GM19035 (cell line): ENCODE data around the gene SPON1.
"Not testable (repeated sequence)": the region's sequence is repeated elsewhere in the genome, so short reads cannot be mapped to it uniquely, and the experiment has no call there.

Experiments
- ATAC-seq: cut with Tn5 transposase; IDR thresholded peaks from one replicate; pipeline ENCODE4 v1.9.1; 2021; ENCODE audit not compliant: unreplicated experiment

SPON1 gene

GRCh38 chr11:14029971-14030920 is 67.7 kb downstream of the SPON1 start:
- ATAC-seq: no peak

- not testable (repeated sequence) for ATAC-seq
These were observed 73.0 kb downstream of the SPON1 start for GRCh38 chr11:14035526-14035925.

- ATAC-seq: no peak
These were observed 73.9 kb downstream of the SPON1 start for GRCh38 chr11:14036469-14036868.

DNA sequence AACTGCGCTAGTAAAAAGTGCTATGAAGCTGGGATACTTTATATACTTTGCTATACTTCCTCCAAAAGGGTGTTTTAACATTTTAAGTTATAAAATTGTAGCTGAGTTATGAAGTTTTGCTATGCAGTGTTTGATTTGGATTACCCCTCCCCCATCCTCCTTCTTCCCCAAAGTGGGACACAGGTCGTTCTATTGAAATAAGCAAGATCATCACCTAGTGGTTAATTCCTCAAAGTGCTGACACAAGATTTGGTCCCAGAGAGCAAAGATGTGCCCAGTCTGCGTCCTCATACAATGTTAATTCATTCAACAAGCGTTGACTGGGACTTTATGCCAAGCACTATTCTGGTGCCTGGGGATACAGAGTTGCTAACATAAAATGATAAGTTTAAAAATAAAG is 78.5 kb downstream of the SPON1 start:
- no peak for ATAC-seq

DNA sequence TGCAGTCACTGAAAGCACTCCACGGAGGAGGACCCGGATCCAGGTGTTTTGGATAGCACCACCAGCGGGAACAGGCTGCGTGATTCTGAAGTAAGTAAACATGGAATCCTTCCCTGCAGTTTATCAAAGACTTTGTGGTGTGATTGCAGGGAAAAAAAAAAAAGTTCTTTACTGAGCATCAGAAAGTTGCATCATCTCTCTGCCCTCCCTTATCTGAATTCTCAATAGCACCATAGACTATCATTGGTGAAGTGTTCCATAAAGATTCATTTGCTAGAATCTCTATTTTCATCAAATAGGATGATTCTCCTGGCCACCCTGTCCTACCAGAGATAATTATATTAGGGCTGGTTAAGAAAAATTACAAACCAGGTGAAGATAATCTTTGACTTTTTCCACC is 79.0 kb downstream of the SPON1 start:
- no peak for ATAC-seq

DNA sequence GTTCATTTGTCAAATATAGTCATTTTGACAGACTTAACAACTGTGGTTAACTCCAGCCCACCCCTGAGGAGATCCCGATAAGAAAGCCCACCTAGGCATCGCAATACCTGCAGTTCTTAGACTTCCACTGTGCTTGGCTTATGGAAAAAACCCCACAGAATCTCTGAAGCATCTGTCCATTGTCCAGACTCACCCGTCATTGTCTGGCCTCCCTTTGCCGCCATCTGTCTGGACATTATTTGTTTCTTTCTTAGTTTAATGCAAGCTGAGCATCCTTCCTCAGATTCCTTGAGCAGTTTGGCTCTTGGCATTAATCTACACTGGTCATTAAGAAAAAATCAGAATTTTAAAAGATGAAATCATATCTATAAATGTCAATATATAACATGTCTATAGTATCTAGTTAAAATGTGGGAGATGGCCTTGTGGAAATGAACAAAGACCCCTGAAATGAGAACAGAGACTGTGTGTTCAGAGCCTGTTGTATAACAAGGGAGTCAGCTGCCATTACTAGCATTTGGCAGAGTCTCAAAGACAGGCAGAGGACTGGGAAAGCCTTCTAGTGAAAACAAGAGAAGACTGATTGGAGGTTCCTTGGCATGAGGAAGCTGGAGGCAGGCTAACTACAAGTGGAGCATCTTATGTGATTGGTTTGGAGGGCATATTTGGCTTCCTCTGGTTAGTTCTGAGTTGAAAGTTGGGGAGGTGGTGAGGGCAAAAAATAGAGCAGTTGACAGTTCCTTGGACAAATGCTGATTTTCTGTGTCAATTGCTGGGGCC is 80.4 kb downstream of the SPON1 start:
- ATAC-seq: no peak

DNA sequence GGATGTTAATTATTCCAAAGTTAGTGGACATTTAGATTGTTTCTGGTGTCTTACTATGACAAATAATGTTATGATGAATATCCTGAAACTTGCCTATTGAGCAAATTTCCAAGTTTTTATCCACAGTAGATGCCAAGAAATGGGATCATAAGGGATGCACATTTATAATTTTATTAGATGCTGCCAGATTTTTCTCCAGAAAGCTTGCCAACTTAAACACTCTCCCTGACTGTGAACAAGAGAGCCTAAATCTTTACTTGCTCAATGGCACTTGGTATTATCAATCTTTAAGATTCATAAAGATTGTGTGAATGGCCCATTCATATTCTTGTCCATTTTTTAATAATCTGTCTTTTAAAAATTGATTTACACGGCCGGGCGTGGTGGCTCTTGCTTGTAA is 82.4 kb downstream of the SPON1 start:
- no peak for ATAC-seq

- ATAC-seq: no peak
These were observed 82.9 kb downstream of the SPON1 start for GRCh38 chr11:14045417-14045816.

GRCh38 chr11:14052198-14052597 is 89.7 kb downstream of the SPON1 start:
- ATAC-seq: no peak

GRCh38 chr11:14054116-14055107 is 91.9 kb downstream of the SPON1 start:
- no peak for ATAC-seq

- no peak for ATAC-seq
These were observed 93.4 kb downstream of the SPON1 start for GRCh38 chr11:14055936-14056335.

DNA sequence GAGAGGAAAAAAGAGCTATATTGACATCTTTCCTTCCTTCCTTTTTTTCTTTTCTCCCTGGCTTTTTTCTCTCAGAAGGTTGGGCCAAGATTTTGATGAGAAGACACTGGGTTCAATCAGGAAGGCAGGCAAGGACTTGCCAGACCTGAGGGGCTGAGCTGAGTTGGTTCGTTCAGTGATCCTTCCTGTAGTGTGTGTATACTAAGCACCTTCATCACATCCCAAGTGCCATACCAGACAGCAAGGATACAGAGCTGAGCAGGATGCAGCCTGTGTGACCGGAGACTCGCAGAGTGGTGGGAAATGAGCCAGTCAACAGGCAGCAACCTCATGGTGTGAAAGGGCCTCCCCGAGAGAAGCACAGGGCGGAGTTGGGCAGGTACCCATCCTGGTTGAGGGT is 95.5 kb downstream of the SPON1 start:
- ATAC-seq: no peak

DNA sequence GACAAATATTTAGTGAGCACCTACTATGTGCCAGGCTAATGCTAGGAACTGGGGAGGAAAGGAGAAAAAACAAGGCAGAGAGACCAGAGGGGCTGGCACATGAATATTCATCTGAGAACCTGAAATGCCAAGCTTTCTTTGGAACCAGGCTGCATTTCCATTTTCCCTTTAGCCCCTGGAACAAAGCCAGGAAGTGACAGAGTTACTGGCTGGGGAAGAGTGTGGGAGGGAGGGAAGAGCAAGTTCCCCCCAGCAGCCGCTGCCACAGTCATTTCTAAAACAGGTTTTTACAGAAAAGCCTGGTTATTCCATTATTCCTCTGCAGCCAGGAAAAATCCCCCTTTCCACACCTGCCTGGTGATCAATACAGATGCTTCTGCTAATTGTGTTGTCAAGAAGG is 97.0 kb downstream of the SPON1 start:
- ATAC-seq: no peak

DNA sequence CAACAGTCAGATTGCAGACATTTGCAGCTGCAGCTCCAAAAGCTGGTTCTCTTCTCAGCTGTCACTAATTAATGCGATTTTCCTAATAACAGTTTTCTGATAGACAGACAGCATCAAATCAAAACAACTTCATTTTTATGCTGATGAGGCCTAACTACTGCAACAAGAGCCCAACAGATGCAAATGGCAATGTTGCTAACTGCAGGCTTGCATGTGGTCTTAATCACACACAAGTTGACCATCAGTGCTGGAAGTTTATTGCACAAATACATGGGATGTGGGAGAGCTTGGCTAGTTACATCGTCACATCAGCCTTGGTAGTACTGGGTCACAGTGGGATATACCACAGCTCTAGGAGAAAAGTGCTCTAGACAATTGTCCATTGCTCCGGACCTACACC is 99.2 kb downstream of the SPON1 start:
- no peak for ATAC-seq

- ATAC-seq: no peak
These were observed 102.6 kb downstream of the SPON1 start for GRCh38 chr11:14065141-14065540.

GRCh38 chr11:14065681-14066080 is 103.2 kb downstream of the SPON1 start:
- no peak for ATAC-seq

DNA sequence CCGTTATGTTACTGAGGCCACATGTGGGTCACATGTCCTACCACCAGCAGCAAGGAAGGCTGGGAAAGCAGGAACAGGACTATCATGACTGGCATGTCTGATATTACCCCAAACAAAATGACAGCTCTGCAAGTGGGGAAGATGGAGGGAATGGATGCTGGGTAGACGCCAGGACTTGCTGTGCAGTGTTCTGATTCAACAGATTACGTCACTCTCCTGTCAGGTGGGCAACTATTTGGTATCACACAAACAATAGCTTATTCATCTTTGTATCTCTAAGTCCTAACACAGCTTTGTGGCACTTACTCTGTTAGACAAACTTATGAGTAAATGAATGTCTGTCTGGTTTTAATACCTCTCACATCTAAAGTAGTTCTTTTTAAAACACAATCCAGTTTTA is 105.2 kb downstream of the SPON1 start:
- ATAC-seq: no peak

- ATAC-seq: no peak
These were observed 108.4 kb downstream of the SPON1 start for GRCh38 chr11:14070896-14071295.

DNA sequence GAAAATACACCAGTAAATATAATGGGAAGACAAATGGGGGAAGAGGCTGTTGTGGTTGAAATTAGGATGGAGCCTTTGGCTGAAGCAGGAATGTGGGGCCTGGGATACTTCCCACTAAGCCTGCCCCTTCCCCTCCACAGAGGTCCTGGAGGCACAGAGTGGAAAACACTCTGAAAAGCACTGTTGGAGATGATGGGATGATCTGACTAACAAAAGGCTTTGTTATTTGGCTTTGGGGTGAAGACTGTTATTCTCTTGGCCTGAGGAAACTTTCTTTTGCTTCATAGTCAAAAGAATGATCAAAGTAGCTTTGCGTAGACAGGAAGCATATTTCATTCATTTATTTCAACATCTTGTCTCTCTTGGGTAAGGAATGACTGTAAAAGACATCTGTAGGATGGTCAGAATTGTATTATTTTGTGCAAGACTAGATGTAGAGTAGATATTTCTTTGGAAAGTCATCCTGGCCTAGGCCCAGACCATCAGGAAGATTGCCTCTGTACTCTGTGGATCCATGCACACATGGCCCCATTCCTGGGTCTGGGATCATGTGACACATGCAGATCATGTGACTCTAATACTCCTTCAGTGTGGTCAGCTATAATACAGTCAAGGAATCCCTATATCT is 111.4 kb downstream of the SPON1 start:
- ATAC-seq: no peak
